SK-N-SH treated with all-trans-retinoic acid at 6 μM for 48 hours (cell line): ENCODE data around the gene TNFRSF25.
"Not testable (repeated sequence)": the region's sequence is repeated elsewhere in the genome, so short reads cannot be mapped to it uniquely, and the experiment has no call there.

Experiments
- ATAC-seq: fragments of 200-7000 bp; cut with Tn5 transposase; 3 replicates; pipeline ENCODE4 v1.9.1; 2020; ENCODE audit warnings: mild to moderate bottlenecking, moderate library complexity
- ARNTL ChIP-seq: fragments of 450-650 bp; formaldehyde crosslinking; IDR thresholded peaks from 2 replicates; pipeline ENCODE4 v1.5.0; 2020; ENCODE audit warnings: low read depth, mild to moderate bottlenecking, moderate library complexity, borderline replicate concordance
- BACH2 ChIP-seq: fragments of 250-450 bp; sonication (Bioruptor Pico); IDR thresholded peaks from 2 replicates; pipeline ENCODE4 v1.9.0; 2021; ENCODE audit warnings: mild to moderate bottlenecking, borderline replicate concordance
- CREB5 ChIP-seq: fragments of 250-450 bp; sonication (Bioruptor Pico); IDR thresholded peaks from 2 replicates; pipeline ENCODE4 v1.5.1; 2020; ENCODE audit warnings: low read depth, mild to moderate bottlenecking, moderate library complexity
- CSDC2 ChIP-seq: fragments of 250-450 bp; sonication (Bioruptor Pico); IDR thresholded peaks from 2 replicates; pipeline ENCODE4 v1.5.0; 2020; ENCODE audit warnings: mild to moderate bottlenecking, moderate library complexity
- CSRNP3 ChIP-seq: fragments of 250-450 bp; sonication (Bioruptor Pico); IDR thresholded peaks from 2 replicates; pipeline ENCODE4 v1.5.1; 2021; ENCODE audit warnings: mild to moderate bottlenecking, moderate library complexity
- ESRRG ChIP-seq: fragments of 250-450 bp; sonication (Bioruptor Pico); IDR thresholded peaks from 2 replicates; pipeline ENCODE4 v1.6.1; 2021; ENCODE audit warnings: mild to moderate bottlenecking
- GLIS3 ChIP-seq: fragments of 250-450 bp; sonication (Bioruptor Pico); IDR thresholded peaks from 2 replicates; pipeline ENCODE4 v1.5.0; 2020; ENCODE audit warnings: mild to moderate bottlenecking, moderate library complexity
- PATZ1 ChIP-seq: fragments of 250-450 bp; sonication (Bioruptor Pico); IDR thresholded peaks from 2 replicates; pipeline ENCODE4 v1.8.0; 2020; ENCODE audit warnings: mild to moderate bottlenecking, moderate library complexity, borderline replicate concordance
- PPARA ChIP-seq: fragments of 250-450 bp; sonication (Bioruptor Pico); IDR thresholded peaks from 2 replicates; pipeline ENCODE4 v1.5.0; 2020; ENCODE audit warnings: mild to moderate bottlenecking, borderline replicate concordance
- RARB ChIP-seq: fragments of 250-450 bp; sonication (Bioruptor Pico); IDR thresholded peaks from 2 replicates; pipeline ENCODE4 v1.8.0; 2021; ENCODE audit warnings: mild to moderate bottlenecking, moderate library complexity
- SNAI2 ChIP-seq: fragments of 250-450 bp; sonication (Bioruptor Pico); IDR thresholded peaks from 2 replicates; pipeline ENCODE4 v1.5.0; 2020; ENCODE audit warnings: mild to moderate bottlenecking, moderate library complexity
- TCF4 ChIP-seq: fragments of 250-450 bp; sonication (Bioruptor Pico); IDR thresholded peaks from 2 replicates; pipeline ENCODE4 v1.8.0; 2021; ENCODE audit warnings: mild to moderate bottlenecking, moderate library complexity, borderline replicate concordance
- TOX ChIP-seq: fragments of 250-450 bp; sonication (Bioruptor Pico); IDR thresholded peaks from 2 replicates; pipeline ENCODE4 v1.8.0; 2021; ENCODE audit warnings: mild to moderate bottlenecking, moderate library complexity, borderline replicate concordance
- ZC3H10 ChIP-seq: fragments of 250-450 bp; sonication (Bioruptor Pico); IDR thresholded peaks from 2 replicates; pipeline ENCODE4 v1.5.1; 2021; ENCODE audit warnings: mild to moderate bottlenecking, moderate library complexity
- ZFP3 ChIP-seq: fragments of 250-450 bp; sonication (Bioruptor Pico); IDR thresholded peaks from 2 replicates; pipeline ENCODE4 v1.5.0; 2020; ENCODE audit warnings: mild to moderate bottlenecking, moderate library complexity
- ZFP30 ChIP-seq: fragments of 450-650 bp; formaldehyde crosslinking; IDR thresholded peaks from 2 replicates; pipeline ENCODE4 v1.5.0; 2022; ENCODE audit warnings: mild to moderate bottlenecking, moderate library complexity
- ZNF565 ChIP-seq: fragments of 450-650 bp; formaldehyde crosslinking; conservative IDR thresholded peaks from 2 replicates; pipeline ENCODE4 v1.5.0; 2020; ENCODE audit warnings: low read depth, mild to moderate bottlenecking, moderate library complexity
- ZNF70 ChIP-seq: fragments of 450-650 bp; formaldehyde crosslinking; IDR thresholded peaks from 2 replicates; pipeline ENCODE4 v1.5.0; 2020; ENCODE audit warnings: mild to moderate bottlenecking, moderate library complexity
- ZNF8 ChIP-seq: fragments of 450-650 bp; formaldehyde crosslinking; IDR thresholded peaks from 2 replicates; pipeline ENCODE4 v1.5.0; 2020; ENCODE audit warnings: mild to moderate bottlenecking, moderate library complexity

TNFRSF25 gene

GRCh38 chr1:6447016-6447817 lies 18.8 kb downstream of the TNFRSF25 start (continued):
- TF ChIP-seq CSRNP3 (CRISPR knock-in tag) (no peak), ZC3H10 (CRISPR knock-in tag) (no peak)

- TF ChIP-seq CSDC2 (no peak), ARNTL (CRISPR knock-in tag) (no peak), ZFP3 (CRISPR knock-in tag) (no peak), CSRNP3 (CRISPR knock-in tag) (no peak), TOX (CRISPR knock-in tag) (no peak)
- ATAC-seq: no peak
These were observed 19.3 kb downstream of the TNFRSF25 start for GRCh38 chr1:6446665-6447015.

- ATAC-seq: not testable (repeated sequence)
These were observed 20.0 kb downstream of the TNFRSF25 start for GRCh38 chr1:6445929-6446328.

GRCh38 chr1:6445062-6445763 lies 20.8 kb downstream of the TNFRSF25 start:
- TF ChIP-seq TOX (CRISPR knock-in tag): no peak
- ATAC-seq: peak; percentile 82

- ATAC-seq: no peak
- TF ChIP-seq BACH2 (CRISPR knock-in tag): no peak
- no peak for TF ChIP-seq ESRRG (CRISPR knock-in tag)
- TF ChIP-seq PATZ1 (CRISPR knock-in tag): no peak
- TF ChIP-seq CREB5 (CRISPR knock-in tag): no peak
- no peak for TF ChIP-seq ZNF8 (CRISPR knock-in tag)
- no peak for TF ChIP-seq ZFP30 (CRISPR knock-in tag)
- no peak for TF ChIP-seq RARB (CRISPR knock-in tag)
- TF ChIP-seq PPARA (CRISPR knock-in tag): no peak
- TF ChIP-seq TCF4 (CRISPR knock-in tag): no peak
- no peak for TF ChIP-seq ZFP3 (CRISPR knock-in tag)
- TF ChIP-seq ZNF565 (CRISPR knock-in tag): no peak
- TF ChIP-seq GLIS3 (CRISPR knock-in tag): no peak
- no peak for TF ChIP-seq ZC3H10 (CRISPR knock-in tag)
- TF ChIP-seq TOX (CRISPR knock-in tag): no peak
- no peak for TF ChIP-seq CSRNP3 (CRISPR knock-in tag)
- TF ChIP-seq ZNF70 (CRISPR knock-in tag): no peak
- no peak for TF ChIP-seq ARNTL (CRISPR knock-in tag)
- no peak for TF ChIP-seq SNAI2 (CRISPR knock-in tag)
- TF ChIP-seq, all 23 proteins: peak for 0
These were observed 21.6 kb downstream of the TNFRSF25 start for GRCh38 chr1:6444377-6444776.
